Prostate gland (tissue), 2 donors: ENCODE measurements around the gene SH2B3.

Source experiments
- POLR2A ChIP-seq: fragments of 450-650 bp; IDR thresholded peaks from one replicate; pipeline ENCODE4 v1.6.1; 2016; ENCODE audit warnings: antibody characterized with exemption, mild to moderate bottlenecking
- POLR2AphosphoS5 ChIP-seq: sonication (generic); formaldehyde crosslinking; IDR thresholded peaks from one replicate; pipeline ENCODE4 v1.6.1; 2017; ENCODE audit warnings: antibody characterized with exemption
- TF ChIP-seq, protein P1 (sequence below), 4 experiments: fragments of 200-600 bp in 2 of 4; fragments of 450-650 bp in 2 of 4; sonication (generic) in 2 of 4; IDR thresholded peaks; 1 replicate in 3 of 4; 2 replicates in 1 of 4; pipeline ENCODE4 v1.5.1; 2016 to 2019; ENCODE audit warnings: antibody characterized with exemption in 4 of 4, mild to moderate bottlenecking in 2 of 4, moderate library complexity in 2 of 4

DNA sequence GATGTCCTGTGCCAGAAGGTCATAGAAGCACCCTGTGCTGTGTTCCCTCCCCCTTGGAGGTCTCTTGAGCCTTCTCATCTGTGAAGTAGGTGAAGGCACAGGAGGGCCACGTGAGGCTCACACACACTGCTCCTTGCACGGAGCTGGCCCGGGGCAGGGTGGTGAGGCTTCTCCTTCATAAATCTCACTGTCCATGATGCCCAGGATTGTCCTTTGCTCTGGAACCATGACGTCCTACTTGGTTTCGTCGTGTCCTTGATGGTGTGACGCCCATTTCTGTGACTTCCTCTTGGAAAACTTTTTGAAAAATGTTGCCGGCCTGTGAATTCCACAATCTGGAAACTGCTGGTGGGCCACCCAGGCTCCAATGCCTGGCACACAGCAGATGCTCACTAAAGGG is 34.4 kb downstream of the SH2B3 start:
- TF ChIP-seq POLR2A (no peak), POLR2AphosphoS5 (no peak)
- TF ChIP-seq, protein P1, sequence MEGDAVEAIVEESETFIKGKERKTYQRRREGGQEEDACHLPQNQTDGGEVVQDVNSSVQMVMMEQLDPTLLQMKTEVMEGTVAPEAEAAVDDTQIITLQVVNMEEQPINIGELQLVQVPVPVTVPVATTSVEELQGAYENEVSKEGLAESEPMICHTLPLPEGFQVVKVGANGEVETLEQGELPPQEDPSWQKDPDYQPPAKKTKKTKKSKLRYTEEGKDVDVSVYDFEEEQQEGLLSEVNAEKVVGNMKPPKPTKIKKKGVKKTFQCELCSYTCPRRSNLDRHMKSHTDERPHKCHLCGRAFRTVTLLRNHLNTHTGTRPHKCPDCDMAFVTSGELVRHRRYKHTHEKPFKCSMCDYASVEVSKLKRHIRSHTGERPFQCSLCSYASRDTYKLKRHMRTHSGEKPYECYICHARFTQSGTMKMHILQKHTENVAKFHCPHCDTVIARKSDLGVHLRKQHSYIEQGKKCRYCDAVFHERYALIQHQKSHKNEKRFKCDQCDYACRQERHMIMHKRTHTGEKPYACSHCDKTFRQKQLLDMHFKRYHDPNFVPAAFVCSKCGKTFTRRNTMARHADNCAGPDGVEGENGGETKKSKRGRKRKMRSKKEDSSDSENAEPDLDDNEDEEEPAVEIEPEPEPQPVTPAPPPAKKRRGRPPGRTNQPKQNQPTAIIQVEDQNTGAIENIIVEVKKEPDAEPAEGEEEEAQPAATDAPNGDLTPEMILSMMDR (IDR thresholded peaks at IDR 0.05): no peak
